ENCODE measurements around the gene LRRTM3.

DNA sequence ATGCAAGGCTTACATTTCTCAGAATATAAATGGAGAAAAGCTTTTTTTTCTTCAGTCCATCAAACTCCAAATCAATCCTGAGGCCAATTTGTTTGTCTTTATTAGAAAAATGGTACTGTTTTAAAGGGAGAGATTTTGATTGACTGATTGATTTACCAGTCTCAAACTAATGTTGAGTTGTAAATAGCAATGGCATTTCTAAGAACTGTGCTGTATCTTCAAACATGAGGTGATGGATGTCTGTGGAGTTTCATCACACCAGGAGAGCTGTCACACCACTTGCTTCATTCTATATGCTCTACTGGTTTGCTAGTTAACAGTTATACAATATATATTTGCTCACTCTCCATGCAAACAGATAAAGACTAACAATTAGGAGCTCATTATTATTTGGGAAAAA, 39.0 kb upstream of the LRRTM3 start:
- TF ChIP-seq, protein P1, sequence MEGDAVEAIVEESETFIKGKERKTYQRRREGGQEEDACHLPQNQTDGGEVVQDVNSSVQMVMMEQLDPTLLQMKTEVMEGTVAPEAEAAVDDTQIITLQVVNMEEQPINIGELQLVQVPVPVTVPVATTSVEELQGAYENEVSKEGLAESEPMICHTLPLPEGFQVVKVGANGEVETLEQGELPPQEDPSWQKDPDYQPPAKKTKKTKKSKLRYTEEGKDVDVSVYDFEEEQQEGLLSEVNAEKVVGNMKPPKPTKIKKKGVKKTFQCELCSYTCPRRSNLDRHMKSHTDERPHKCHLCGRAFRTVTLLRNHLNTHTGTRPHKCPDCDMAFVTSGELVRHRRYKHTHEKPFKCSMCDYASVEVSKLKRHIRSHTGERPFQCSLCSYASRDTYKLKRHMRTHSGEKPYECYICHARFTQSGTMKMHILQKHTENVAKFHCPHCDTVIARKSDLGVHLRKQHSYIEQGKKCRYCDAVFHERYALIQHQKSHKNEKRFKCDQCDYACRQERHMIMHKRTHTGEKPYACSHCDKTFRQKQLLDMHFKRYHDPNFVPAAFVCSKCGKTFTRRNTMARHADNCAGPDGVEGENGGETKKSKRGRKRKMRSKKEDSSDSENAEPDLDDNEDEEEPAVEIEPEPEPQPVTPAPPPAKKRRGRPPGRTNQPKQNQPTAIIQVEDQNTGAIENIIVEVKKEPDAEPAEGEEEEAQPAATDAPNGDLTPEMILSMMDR (IDR thresholded peaks at IDR 0.05; ENCODE audit: borderline replicate concordance, extremely low read depth, low read length, poor library complexity, severe bottlenecking), result no peak
- no peak for TF ChIP-seq EZH2 (IDR thresholded peaks at IDR 0.05; ENCODE audit: borderline replicate concordance, low read depth, low read length, severe bottlenecking)

All from DND-41 (cell line).